NCI-H748 (cell line): ENCODE data around the gene ZDHHC22.
"Not testable (repeated sequence)": the region's sequence is repeated elsewhere in the genome, so short reads cannot be mapped to it uniquely, and the experiment has no call there.

Source experiments
- DNase-seq: peaks from one replicate; lab custom pipeline; 2025; ENCODE audit not compliant: unreplicated experiment; lab: John Stamatoyannopoulos, UW

Gene ZDHHC22, protein sequence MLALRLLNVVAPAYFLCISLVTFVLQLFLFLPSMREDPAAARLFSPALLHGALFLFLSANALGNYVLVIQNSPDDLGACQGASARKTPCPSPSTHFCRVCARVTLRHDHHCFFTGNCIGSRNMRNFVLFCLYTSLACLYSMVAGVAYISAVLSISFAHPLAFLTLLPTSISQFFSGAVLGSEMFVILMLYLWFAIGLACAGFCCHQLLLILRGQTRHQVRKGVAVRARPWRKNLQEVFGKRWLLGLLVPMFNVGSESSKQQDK

DNA sequence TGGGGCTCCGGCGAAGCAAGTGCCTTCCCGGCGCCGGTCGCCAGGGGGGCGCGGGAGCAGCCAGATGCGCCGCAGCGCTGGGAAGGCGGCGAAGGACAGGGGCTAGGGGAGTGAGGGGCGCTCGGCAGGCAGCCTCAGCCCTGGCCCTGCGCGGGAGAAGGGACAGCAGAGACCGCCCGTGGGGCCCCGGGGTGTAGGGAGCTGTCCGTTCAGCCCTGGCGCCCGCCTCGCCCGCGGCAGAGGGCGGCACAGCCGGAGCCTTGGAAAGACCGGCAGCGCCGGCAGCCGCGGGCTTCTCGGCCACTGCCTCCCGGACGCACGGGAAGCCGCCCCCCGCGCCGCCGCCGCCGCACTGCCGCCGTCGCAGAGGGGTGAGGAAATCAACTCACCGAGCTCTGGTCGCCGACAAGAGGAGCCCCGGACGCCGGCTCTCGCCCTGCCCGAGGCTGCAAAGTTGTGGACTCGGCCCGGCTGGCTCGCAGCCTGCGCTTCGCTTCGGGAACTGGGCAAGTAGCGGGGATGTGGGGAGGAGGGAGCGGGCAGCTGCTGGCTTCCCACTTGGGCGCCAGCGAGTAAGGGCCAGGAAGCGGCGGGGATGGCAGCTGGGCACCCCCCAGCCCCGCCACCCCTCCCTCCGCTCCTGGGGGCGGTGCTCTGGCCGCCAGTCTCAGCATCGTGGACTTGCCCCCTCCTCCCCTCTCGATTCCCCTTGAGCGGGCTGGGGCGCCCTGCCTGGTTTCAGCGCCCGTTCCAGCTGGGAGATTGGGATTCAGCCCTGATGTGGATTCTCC is at the start of gene ZDHHC22:
TSS of gene ZDHHC22 (minus strand) at position 578 of the 791 bp plus-strand sequence. CDS start 2,053 bp downstream, outside the sequence.
- peak; percentile 73 for DNase-seq

- DNase-seq = no peak
These were observed 49.4 kb upstream of the ZDHHC22 start for GRCh38 chr14:77190977-77191376.

GRCh38 chr14:77189479-77189878 is 47.9 kb upstream of the ZDHHC22 start:
- DNase-seq = no peak

DNA sequence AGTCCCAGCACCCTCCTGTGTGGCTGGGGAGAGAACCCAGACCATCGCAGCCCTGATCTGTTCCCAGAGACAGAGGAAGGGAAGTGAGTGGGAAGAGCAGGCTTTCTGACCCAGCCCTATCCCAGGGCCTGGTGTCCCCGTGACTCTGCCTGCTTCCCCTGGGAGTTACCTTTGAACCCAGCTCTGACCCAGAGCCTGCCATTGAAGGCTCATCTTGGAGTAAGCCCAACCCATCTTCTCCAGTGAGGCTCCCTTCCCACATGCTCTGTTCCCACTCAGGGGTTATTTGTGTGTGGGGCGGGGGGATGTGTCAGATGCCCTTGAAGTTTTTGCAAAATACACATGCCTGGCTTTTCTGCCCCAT is 46.0 kb upstream of the ZDHHC22 start:
- no peak for DNase-seq

DNA sequence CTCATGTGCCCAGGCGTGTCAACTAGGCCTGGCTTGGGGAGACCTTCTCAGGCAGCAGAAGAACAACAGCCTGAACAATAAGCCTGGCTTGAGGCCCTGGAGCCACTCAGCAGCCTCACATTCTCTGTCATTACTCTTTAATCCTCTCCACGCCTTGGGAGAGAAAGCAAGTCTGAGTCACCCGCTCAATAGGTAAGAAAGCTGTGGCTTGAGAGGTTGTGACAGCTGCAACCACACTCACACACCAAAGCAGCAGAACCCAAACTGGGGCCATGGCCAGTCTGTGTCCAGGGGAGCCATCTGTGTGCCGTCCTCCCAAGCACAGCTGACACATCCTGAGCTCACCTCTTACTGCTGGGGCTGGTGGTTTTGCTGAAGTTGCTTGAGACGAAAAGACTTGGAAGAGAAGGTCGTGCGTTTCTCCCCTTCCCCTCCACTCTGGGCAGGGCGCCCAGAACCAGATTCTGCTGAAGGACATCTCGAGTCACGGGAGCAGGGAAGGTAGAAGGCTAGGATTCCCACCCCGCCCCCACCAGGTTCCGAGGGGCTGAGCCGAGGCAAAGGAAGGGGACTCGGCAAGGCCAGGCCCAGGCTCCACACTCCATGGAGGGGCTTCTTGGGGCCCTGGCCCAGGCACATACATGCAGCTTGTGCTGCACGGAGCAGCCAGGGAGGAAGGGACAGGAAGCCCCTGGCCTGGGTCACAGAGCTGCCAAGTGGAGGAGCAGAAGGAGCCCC is 45.5 kb upstream of the ZDHHC22 start:
- DNase-seq = no peak

- DNase-seq = no peak
These were observed 43.5 kb upstream of the ZDHHC22 start for GRCh38 chr14:77185093-77185465.

DNA sequence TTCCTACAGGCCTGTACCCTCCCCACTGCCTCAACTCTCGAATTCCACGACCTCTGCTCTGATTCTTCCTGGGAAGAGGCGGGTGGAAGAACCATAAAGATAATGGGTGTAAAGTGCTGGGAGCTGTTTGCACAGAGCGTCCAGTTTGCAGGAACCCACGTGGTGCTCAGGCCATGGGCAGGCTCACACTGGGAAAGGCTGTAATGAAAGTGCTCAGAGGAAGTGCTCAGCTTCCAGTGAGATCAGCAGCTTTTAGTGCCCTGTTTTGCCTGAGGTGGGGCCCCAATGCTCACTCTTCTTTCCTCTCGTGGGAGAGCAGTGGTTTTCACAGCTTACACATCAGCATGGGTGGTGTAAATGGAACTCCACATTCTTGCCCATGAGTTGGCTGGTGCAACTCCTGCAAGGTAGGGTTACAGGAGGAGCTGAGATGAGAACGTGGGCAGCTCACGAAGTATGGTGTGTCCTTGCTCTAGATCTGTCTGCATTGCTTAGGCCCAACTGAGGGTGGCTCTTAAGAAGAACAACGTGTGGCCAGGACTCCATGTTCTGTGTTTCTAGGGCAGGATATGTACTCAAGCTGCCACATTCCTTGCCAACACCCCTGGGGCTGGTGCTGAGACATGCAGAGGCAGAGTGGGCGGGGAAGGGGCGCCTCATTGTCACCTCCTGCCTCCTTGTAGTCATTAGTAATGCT is 43.0 kb upstream of the ZDHHC22 start:
- DNase-seq = peak; percentile 10

GRCh38 chr14:77183896-77184295 is 42.3 kb upstream of the ZDHHC22 start:
- DNase-seq = no peak

GRCh38 chr14:77181603-77182437 is 40.2 kb upstream of the ZDHHC22 start, which contains the start of gene TMEM63C:
TSS of gene TMEM63C (plus strand) at chr14:77181798. CDS start at chr14:77218814, 37,016 bp downstream.
- peak; percentile 97 for DNase-seq

GRCh38 chr14:77180726-77181602 is 39.4 kb upstream of the ZDHHC22 start:
- DNase-seq = no peak

- DNase-seq = no peak
These were observed 37.1 kb upstream of the ZDHHC22 start for GRCh38 chr14:77178656-77179055.

- no peak for DNase-seq
These were observed 36.1 kb upstream of the ZDHHC22 start for GRCh38 chr14:77177702-77178101.

DNA sequence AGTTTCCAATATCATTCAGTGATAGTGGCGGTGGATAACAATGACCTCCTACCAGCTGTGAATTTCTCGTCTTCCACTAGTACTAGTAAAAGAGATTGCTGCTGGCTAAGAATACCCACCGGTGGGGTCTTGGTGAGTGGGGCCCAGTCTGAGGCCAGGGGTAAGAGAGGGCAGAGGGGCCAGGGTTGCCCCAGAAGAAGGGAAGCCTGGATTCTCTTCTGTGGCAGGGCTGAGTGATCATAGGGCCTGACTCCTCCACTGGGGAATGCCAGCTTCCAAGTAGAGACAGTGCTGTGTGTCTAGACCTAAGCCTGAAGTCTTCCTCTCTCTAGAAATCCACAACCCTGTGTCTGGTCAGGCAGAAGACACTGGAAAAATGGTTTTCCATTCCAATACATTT is 34.3 kb upstream of the ZDHHC22 start:
- no peak for DNase-seq

GRCh38 chr14:77173911-77174617 is 32.5 kb upstream of the ZDHHC22 start:
- DNase-seq = not testable (repeated sequence)

GRCh38 chr14:77172916-77173315 is 31.3 kb upstream of the ZDHHC22 start:
- no peak for DNase-seq

- no peak for DNase-seq
These were observed 28.5 kb upstream of the ZDHHC22 start for GRCh38 chr14:77170045-77170444.

DNA sequence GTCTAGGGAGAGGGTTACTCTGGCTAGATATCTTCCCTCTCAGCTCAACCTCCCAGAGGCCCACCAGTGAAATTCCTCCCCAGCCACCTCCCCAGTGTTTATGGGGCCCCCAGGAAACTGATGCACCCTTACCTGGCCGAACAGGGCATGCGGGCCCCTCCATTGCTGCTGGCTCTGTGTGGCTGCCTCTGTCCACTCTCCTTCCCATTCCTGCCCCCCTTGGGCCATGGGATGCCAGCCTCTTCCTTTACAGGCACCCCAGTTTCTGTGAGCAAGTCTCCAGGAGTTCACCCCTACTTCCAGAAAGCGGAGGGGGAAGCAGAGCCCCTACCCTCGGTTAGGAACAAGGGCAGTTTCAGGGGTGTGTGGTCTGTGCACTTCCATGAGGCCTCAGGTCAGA is 19.4 kb upstream of the ZDHHC22 start:
- DNase-seq = no peak

DNA sequence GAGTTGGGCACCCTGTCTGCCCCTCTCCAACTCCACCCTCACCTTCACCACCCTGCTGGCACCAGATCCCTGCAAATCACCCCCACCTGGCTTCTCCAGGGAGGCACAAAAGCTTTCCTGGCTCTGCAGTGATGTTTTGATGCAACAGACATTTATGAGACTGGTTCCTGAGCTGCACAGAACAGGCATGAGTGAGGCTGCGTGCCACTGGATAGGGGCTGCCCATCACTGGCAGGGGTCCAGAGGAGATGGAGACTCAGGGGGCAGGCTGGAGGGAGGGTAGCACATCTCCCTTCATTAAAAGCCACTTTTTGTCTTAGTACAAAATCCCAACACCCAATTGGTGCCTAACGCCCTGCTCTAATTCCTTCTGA is 17.3 kb upstream of the ZDHHC22 start:
- DNase-seq = no peak
